Measurements from ENCODE around the gene HERC6. TPM values are rescaled to one million over a fixed set of nuclear protein-coding genes. Genes with fewer than 3 reads are reported as not detected.
A peak's percentile ranks its signal among the peaks of the same experiment; 100 is the strongest.
"Not testable (repeated sequence)": the region's sequence is repeated elsewhere in the genome, so short reads cannot be mapped to it uniquely, and the experiment has no call there.

Gene HERC6
- total and polyA plus RNA-seq, 4 donors: 7.1 to 14.0 (median 10.0) TPM

- H3K27me3 ChIP-seq (ENCODE audit: control insufficient read depth, insufficient read depth, low read length): no peaks in the 10 kb centered on the region
- 91% methylated on average over 3 of the region's 4 CpGs for WGBS (ENCODE audit: insufficient coverage)
- no peaks in the 10 kb centered on the region for H3K4me1 ChIP-seq (ENCODE audit: control insufficient read depth, insufficient read depth, low read length)
- DNase-seq (ENCODE audit: low read depth in 4 of 6, low spot score in 6 of 6): no peak
- H3K9me3 ChIP-seq (ENCODE audit: control insufficient read depth, insufficient read depth, low read length): no peaks in the 10 kb centered on the region
- no peaks in the 10 kb centered on the region for H3K36me3 ChIP-seq (ENCODE audit: control insufficient read depth, insufficient read depth, low read length)
- no peak overlapping the region for H3K4me3 ChIP-seq (ENCODE audit: low read depth, low read length)
- H3K27ac ChIP-seq (ENCODE audit: low read depth, low read length): no peak overlapping the region
These were observed 36.1 kb downstream of the HERC6 start for GRCh38 chr4:88414755-88415154.

GRCh38 chr4:88415982-88416381, 37.3 kb downstream of the HERC6 start:
- no peak overlapping the region for H3K4me3 ChIP-seq (ENCODE audit: low read depth, low read length)
- no CpG with 5 or more reads among the region's 2 CpGs for WGBS (ENCODE audit: insufficient coverage)
- no peaks in the 10 kb centered on the region for H3K4me1 ChIP-seq (ENCODE audit: control insufficient read depth, insufficient read depth, low read length)
- no peak for DNase-seq (ENCODE audit: low read depth in 4 of 6, low spot score in 6 of 6)
- no peak overlapping the region for H3K27ac ChIP-seq (ENCODE audit: low read depth, low read length)
- H3K9me3 ChIP-seq (ENCODE audit: control insufficient read depth, insufficient read depth, low read length): no peaks in the 10 kb centered on the region
- no peaks in the 10 kb centered on the region for H3K27me3 ChIP-seq (ENCODE audit: control insufficient read depth, insufficient read depth, low read length)
- no peaks in the 10 kb centered on the region for H3K36me3 ChIP-seq (ENCODE audit: control insufficient read depth, insufficient read depth, low read length)

- DNase-seq (ENCODE audit: low read depth in 4 of 6, low spot score in 6 of 6): peak in 1 of 6 donors; percentile 18
- H3K27me3 ChIP-seq (ENCODE audit: control insufficient read depth, insufficient read depth, low read length): no peaks in the 10 kb centered on the region
- no peak overlapping the region for H3K4me3 ChIP-seq (ENCODE audit: low read depth, low read length)
- H3K27ac ChIP-seq (ENCODE audit: low read depth, low read length): no peak overlapping the region
- WGBS (ENCODE audit: insufficient coverage): 40% methylated on average over 1 of the region's 3 CpGs
- no peaks in the 10 kb centered on the region for H3K36me3 ChIP-seq (ENCODE audit: control insufficient read depth, insufficient read depth, low read length)
- H3K9me3 ChIP-seq (ENCODE audit: control insufficient read depth, insufficient read depth, low read length): no peaks in the 10 kb centered on the region
- H3K4me1 ChIP-seq (ENCODE audit: control insufficient read depth, insufficient read depth, low read length): no peaks in the 10 kb centered on the region
These were observed 39.8 kb downstream of the HERC6 start for GRCh38 chr4:88418411-88418810.

GRCh38 chr4:88419874-88420273, 41.2 kb downstream of the HERC6 start:
- WGBS (ENCODE audit: insufficient coverage): no CpG with 5 or more reads among the region's 5 CpGs
- no peak for DNase-seq (ENCODE audit: low read depth in 4 of 6, low spot score in 6 of 6)

GRCh38 chr4:88420844-88421243, 42.2 kb downstream of the HERC6 start:
- H3K36me3 ChIP-seq (ENCODE audit: control insufficient read depth, insufficient read depth, low read length): no peaks in the 10 kb centered on the region
- no peaks in the 10 kb centered on the region for H3K27me3 ChIP-seq (ENCODE audit: control insufficient read depth, insufficient read depth, low read length)
- no peaks in the 10 kb centered on the region for H3K9me3 ChIP-seq (ENCODE audit: control insufficient read depth, insufficient read depth, low read length)
- no peaks in the 10 kb centered on the region for H3K4me1 ChIP-seq (ENCODE audit: control insufficient read depth, insufficient read depth, low read length)
- no peak overlapping the region for H3K4me3 ChIP-seq (ENCODE audit: low read depth, low read length)
- DNase-seq (ENCODE audit: low read depth in 4 of 6, low spot score in 6 of 6): no peak
- WGBS (ENCODE audit: insufficient coverage): no CpG with 5 or more reads among the region's 1 CpG
- no peak overlapping the region for H3K27ac ChIP-seq (ENCODE audit: low read depth, low read length)

More at GRCh38 chr4:88419874-88420273, 41.2 kb downstream of the HERC6 start:
- Histone ChIP-seq H3K36me3 (ENCODE audit: control insufficient read depth, insufficient read depth, low read length) (no peaks in the 10 kb centered on the region), H3K4me3 (ENCODE audit: low read depth, low read length) (no peak overlapping the region), H3K9me3 (ENCODE audit: control insufficient read depth, insufficient read depth, low read length) (no peaks in the 10 kb centered on the region), H3K4me1 (ENCODE audit: control insufficient read depth, insufficient read depth, low read length) (no peaks in the 10 kb centered on the region), H3K27ac (ENCODE audit: low read depth, low read length) (no peak overlapping the region), H3K27me3 (ENCODE audit: control insufficient read depth, insufficient read depth, low read length) (no peaks in the 10 kb centered on the region)

- H3K4me3 ChIP-seq (ENCODE audit: low read depth, low read length): no peak overlapping the region
- no CpG with 5 or more reads among the region's 2 CpGs for WGBS (ENCODE audit: insufficient coverage)
- DNase-seq (ENCODE audit: low read depth in 4 of 6, low spot score in 6 of 6): no peak
- no peaks in the 10 kb centered on the region for H3K9me3 ChIP-seq (ENCODE audit: control insufficient read depth, insufficient read depth, low read length)
- H3K27ac ChIP-seq (ENCODE audit: low read depth, low read length): no peak overlapping the region
- no peaks in the 10 kb centered on the region for H3K27me3 ChIP-seq (ENCODE audit: control insufficient read depth, insufficient read depth, low read length)
- H3K4me1 ChIP-seq (ENCODE audit: control insufficient read depth, insufficient read depth, low read length): no peaks in the 10 kb centered on the region
- no peaks in the 10 kb centered on the region for H3K36me3 ChIP-seq (ENCODE audit: control insufficient read depth, insufficient read depth, low read length)
These were observed 43.8 kb downstream of the HERC6 start for GRCh38 chr4:88422403-88422802.

GRCh38 chr4:88429401-88429800, 50.7 kb downstream of the HERC6 start:
- H3K27me3 ChIP-seq (ENCODE audit: control insufficient read depth, insufficient read depth, low read length): no peaks in the 10 kb centered on the region
- no peaks in the 10 kb centered on the region for H3K4me1 ChIP-seq (ENCODE audit: control insufficient read depth, insufficient read depth, low read length)
- no peak overlapping the region for H3K27ac ChIP-seq (ENCODE audit: low read depth, low read length)
- H3K36me3 ChIP-seq (ENCODE audit: control insufficient read depth, insufficient read depth, low read length): no peaks in the 10 kb centered on the region
- no peak for DNase-seq (ENCODE audit: low read depth in 4 of 6, low spot score in 6 of 6)
- no CpG with 5 or more reads among the region's 1 CpG for WGBS (ENCODE audit: insufficient coverage)
- no peaks in the 10 kb centered on the region for H3K9me3 ChIP-seq (ENCODE audit: control insufficient read depth, insufficient read depth, low read length)
- no peak overlapping the region for H3K4me3 ChIP-seq (ENCODE audit: low read depth, low read length)

- WGBS (ENCODE audit: insufficient coverage): 57% methylated on average over 1 of the region's 1 CpG
- H3K27me3 ChIP-seq (ENCODE audit: control insufficient read depth, insufficient read depth, low read length): no peaks in the 10 kb centered on the region
- no peak overlapping the region for H3K27ac ChIP-seq (ENCODE audit: low read depth, low read length)
These were observed 57.5 kb downstream of the HERC6 start for GRCh38 chr4:88435987-88436693.

GRCh38 chr4:88437873-88438272, 59.2 kb downstream of the HERC6 start:
- H3K36me3 ChIP-seq (ENCODE audit: control insufficient read depth, insufficient read depth, low read length); DNase-seq (ENCODE audit: low read depth in 4 of 6, low spot score in 6 of 6); H3K27me3 ChIP-seq (ENCODE audit: control insufficient read depth, insufficient read depth, low read length); H3K27ac ChIP-seq (ENCODE audit: low read depth, low read length); H3K4me3 ChIP-seq (ENCODE audit: low read depth, low read length); H3K4me1 ChIP-seq (ENCODE audit: control insufficient read depth, insufficient read depth, low read length); H3K9me3 ChIP-seq (ENCODE audit: control insufficient read depth, insufficient read depth, low read length): not testable (repeated sequence)
- 100% methylated on average over 4 of the region's 4 CpGs for WGBS (ENCODE audit: insufficient coverage)

More at GRCh38 chr4:88435987-88436693, 57.5 kb downstream of the HERC6 start:
- Histone ChIP-seq H3K9me3 (ENCODE audit: control insufficient read depth, insufficient read depth, low read length) (no peaks in the 10 kb centered on the region), H3K4me1 (ENCODE audit: control insufficient read depth, insufficient read depth, low read length) (no peaks in the 10 kb centered on the region), H3K36me3 (ENCODE audit: control insufficient read depth, insufficient read depth, low read length) (no peaks in the 10 kb centered on the region), H3K4me3 (ENCODE audit: low read depth, low read length) (no peak overlapping the region)
- no peak for DNase-seq (ENCODE audit: low read depth in 4 of 6, low spot score in 6 of 6)

GRCh38 chr4:88439161-88439760, 60.6 kb downstream of the HERC6 start:
- WGBS (ENCODE audit: insufficient coverage): 57% methylated on average over 1 of the region's 3 CpGs
- no peak overlapping the region for H3K4me3 ChIP-seq (ENCODE audit: low read depth, low read length)
- no peaks in the 10 kb centered on the region for H3K4me1 ChIP-seq (ENCODE audit: control insufficient read depth, insufficient read depth, low read length)
- no peak overlapping the region for H3K27ac ChIP-seq (ENCODE audit: low read depth, low read length)
- no peaks in the 10 kb centered on the region for H3K27me3 ChIP-seq (ENCODE audit: control insufficient read depth, insufficient read depth, low read length)
- DNase-seq (ENCODE audit: low read depth in 4 of 6, low spot score in 6 of 6): no peak
- no peaks in the 10 kb centered on the region for H3K9me3 ChIP-seq (ENCODE audit: control insufficient read depth, insufficient read depth, low read length)
- no peaks in the 10 kb centered on the region for H3K36me3 ChIP-seq (ENCODE audit: control insufficient read depth, insufficient read depth, low read length)

Data from spinal cord (tissue), 10 donors.